Breast epithelium (tissue), 4 donors: Measurements from ENCODE around the gene COMMD8. TPM values are rescaled to one million over a fixed set of nuclear protein-coding genes. Genes with fewer than 3 reads are reported as not detected.

Experiments
- DNase-seq, 2 donors: peaks; one replicate each; pipeline ENCODE4 v3.0.0-alpha.2; 2019; ENCODE audit warnings: low spot score in 2 of 2
- H3K27ac ChIP-seq, 2 donors: fragments of 200-600 bp; sonication (generic) in 1 of 2; one replicate each; pipeline ENCODE4 v1.5.1; 2016 to 2019; ENCODE audit warnings: mild to moderate bottlenecking in 1 of 2
- H3K27me3 ChIP-seq, 2 donors: fragments of 200-600 bp; sonication (generic) in 1 of 2; one replicate each; pipeline versions ENCODE4 v1.5.1 to v1.6.0; 2017 to 2019; ENCODE audit warnings: control low read depth in 1 of 2, mild to moderate bottlenecking in 1 of 2
- H3K36me3 ChIP-seq: fragments of 200-600 bp; one replicate; pipeline ENCODE4 v1.5.1; 2019
- H3K4me1 ChIP-seq, 2 donors: fragments of 200-600 bp; sonication (generic); one replicate each; pipeline ENCODE4 v1.5.1; 2016 to 2019; ENCODE audit warnings: control low read depth in 1 of 2
- H3K4me3 ChIP-seq, 3 donors: fragments of 200-600 bp; sonication (generic); 1 replicate in 2 of 3; 2 replicates in 1 of 3; pipeline ENCODE4 v1.5.1; 2016 to 2019; ENCODE audit warnings: mild to moderate bottlenecking in 3 of 3, moderate library complexity in 2 of 3
- H3K9me3 ChIP-seq, 2 donors: fragments of 200-600 bp; sonication (generic) in 1 of 2; one replicate each; pipeline ENCODE4 v1.5.1; 2016 to 2019; ENCODE audit warnings: control low read depth in 1 of 2
- CTCF ChIP-seq, 3 donors: fragments of 450-650 bp; IDR thresholded peaks; one replicate each; pipeline ENCODE4 v1.5.1; 2016 to 2017; ENCODE audit warnings: antibody characterized with exemption in 3 of 3, mild to moderate bottlenecking in 3 of 3, moderate library complexity in 3 of 3
- POLR2A ChIP-seq: fragments of 450-650 bp; IDR thresholded peaks from one replicate; pipeline ENCODE4 v1.6.1; 2016; ENCODE audit warnings: antibody characterized with exemption, mild to moderate bottlenecking, moderate library complexity
- POLR2AphosphoS5 ChIP-seq, 3 donors: sonication (generic); formaldehyde crosslinking; IDR thresholded peaks; one replicate each; pipeline ENCODE4 v1.6.1; 2017; ENCODE audit warnings: antibody characterized with exemption in 3 of 3
- intact Hi-C: fragments of 100-400 bp; cut with DNase I; formaldehyde crosslinking; loops from one replicate; pipeline ENCODE4 v1.15.1; 2023; ENCODE audit warnings: low total_unique reads
- total RNA-seq, 3 donors: library from RNA; depleted of rRNA; stranded (reverse); fragments of >200 nt; gene quantifications; one replicate each; pipeline ENCODE4 v1.1.0, GENCODE V29; 2016

The COMMD8 gene
- 10 to 100 TPM; 11.8 to 12.8 (median 12.3) TPM for total RNA-seq

DNA sequence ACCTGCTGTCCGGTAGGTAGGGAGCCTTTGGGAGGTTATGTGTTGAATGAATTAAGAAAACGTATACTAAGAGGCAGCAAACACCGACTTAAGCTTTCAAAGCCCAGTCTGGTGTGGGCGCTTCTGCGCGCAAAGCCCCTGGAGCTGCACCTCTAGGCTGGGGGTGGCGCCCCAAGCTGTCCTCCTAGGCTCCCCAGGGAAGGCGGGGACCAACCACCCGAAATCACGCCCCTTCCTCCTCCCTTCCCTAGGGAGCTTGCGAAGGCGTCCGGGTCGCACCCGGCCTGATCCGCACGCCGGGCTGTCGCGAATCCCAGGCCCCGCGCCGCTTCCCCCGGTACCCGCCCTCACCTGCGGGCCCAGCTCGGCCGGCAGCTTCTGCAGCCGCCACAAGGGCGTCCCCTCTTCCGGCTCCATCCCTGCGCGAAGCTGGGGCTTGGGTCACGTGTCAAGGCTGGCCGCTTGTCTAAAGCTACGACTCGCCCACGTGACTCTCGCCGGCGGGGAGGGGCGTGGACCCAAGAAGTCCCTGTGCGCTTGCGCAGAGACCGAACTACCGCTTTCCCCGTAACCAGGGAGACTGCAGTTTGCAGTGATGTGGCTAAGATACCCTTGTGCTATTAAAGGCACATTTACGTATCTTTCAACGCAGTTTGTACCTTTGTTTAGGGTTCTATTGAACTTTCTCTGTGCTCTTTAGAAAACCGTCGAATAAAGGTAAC, at the start of gene COMMD8:
COMMD8 (minus strand) TSS at position 468 of the 722 bp plus-strand sequence; CDS start at position 417, 51 bp downstream.
- Histone ChIP-seq H3K4me3 (peak within 1 kb of the TSS; percentile 69 to 88 (median 73)), H3K27ac (peak within 1 kb of the TSS; percentile 80 to 88), H3K4me1 (no peaks in the 10 kb centered on the region), H3K9me3 (no peaks in the 10 kb centered on the region), H3K36me3 (no peaks in the 10 kb centered on the region), H3K27me3 (no peaks in the 10 kb centered on the region)
- intact Hi-C loops: no loop called here
- TF ChIP-seq CTCF (IDR thresholded peaks at IDR 0.05) (peak; percentile 30 to 52 (median 32)), POLR2AphosphoS5 (IDR thresholded peaks at IDR 0.05) (peak; percentile 50 to 73 (median 61)), POLR2A (no peak)
- DNase-seq: peak; percentile 94

GRCh38 chr4:47510506-47511143, 47.1 kb upstream of the COMMD8 start:
- Histone ChIP-seq H3K4me3 (no peak overlapping the region), H3K27me3 (no peaks in the 10 kb centered on the region), H3K9me3 (no peaks in the 10 kb centered on the region), H3K36me3 (peaks cover 3% of the 10 kb centered on the region), H3K4me1 (no peaks in the 10 kb centered on the region), H3K27ac (peak overlapping the region; percentile 30 to 40)
- intact Hi-C loops: no loop called here
- no peak for DNase-seq
- TF ChIP-seq POLR2A: no peak
- TF ChIP-seq CTCF (IDR thresholded peaks at IDR 0.05): peak in 1 of 3 donors; percentile 10
- no peak for TF ChIP-seq POLR2AphosphoS5 (IDR thresholded peaks at IDR 0.05)

DNA sequence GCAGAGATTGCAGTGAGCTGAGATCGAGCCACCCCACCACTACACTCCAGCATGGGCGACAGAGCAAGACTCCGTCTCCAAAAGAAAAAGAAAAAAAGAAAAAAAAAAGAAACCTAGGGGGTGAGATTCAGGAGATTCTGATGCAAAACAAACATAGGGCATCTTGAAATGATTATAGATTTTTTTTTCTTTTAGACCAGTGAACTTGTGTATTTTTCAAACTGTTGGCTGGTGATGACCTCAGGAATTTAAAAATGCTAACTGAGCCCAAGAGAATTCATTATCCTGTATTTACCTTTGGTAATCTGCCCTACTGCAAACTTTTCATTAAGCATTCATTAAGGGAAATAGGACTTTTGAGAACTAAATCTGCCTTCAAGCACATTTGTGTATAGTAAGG, 42.2 kb upstream of the COMMD8 start:
- no peak for DNase-seq
- intact Hi-C loops: no loop called here
- no peak for TF ChIP-seq POLR2A
- no peak for TF ChIP-seq POLR2AphosphoS5 (IDR thresholded peaks at IDR 0.05)
- no peak for TF ChIP-seq CTCF (IDR thresholded peaks at IDR 0.05)
- Histone ChIP-seq H3K4me1 (no peaks in the 10 kb centered on the region), H3K9me3 (no peaks in the 10 kb centered on the region), H3K4me3 (no peak overlapping the region), H3K27ac (no peak overlapping the region), H3K36me3 (no peaks in the 10 kb centered on the region), H3K27me3 (no peaks in the 10 kb centered on the region)

GRCh38 chr4:47505147-47505546, 41.6 kb upstream of the COMMD8 start:
- H3K4me3 ChIP-seq: no peak overlapping the region
- no peak for TF ChIP-seq POLR2AphosphoS5 (IDR thresholded peaks at IDR 0.05)
- no peak for TF ChIP-seq POLR2A
- no peak for TF ChIP-seq CTCF (IDR thresholded peaks at IDR 0.05)
- H3K4me1 ChIP-seq: no peaks in the 10 kb centered on the region
- no peaks in the 10 kb centered on the region for H3K27me3 ChIP-seq
- no peaks in the 10 kb centered on the region for H3K36me3 ChIP-seq
- no peak overlapping the region for H3K27ac ChIP-seq
- no peaks in the 10 kb centered on the region for H3K9me3 ChIP-seq
- intact Hi-C loops: no loop called here
- no peak for DNase-seq

DNA sequence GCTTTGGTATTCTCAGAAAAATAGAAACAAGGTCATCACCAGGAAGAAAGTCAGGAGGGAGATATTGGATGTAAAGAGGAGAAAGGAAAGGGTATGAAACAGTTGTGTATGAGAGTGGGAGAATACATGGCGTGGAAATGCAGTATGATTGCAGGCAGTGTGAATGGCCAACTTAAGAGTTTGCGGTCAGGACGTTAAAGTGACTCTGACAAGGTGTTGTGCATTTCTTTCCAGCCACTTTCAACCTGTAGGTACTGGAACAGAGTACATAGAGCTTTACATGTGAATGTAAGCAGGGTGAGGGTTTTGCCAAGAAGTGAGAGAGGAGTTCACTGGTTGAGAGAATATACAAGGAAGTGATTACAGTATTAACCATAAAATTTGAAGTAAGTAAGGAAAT, 37.3 kb upstream of the COMMD8 start:
- intact Hi-C loops: no loop called here
- Histone ChIP-seq H3K9me3 (no peaks in the 10 kb centered on the region), H3K36me3 (no peaks in the 10 kb centered on the region), H3K4me1 (no peaks in the 10 kb centered on the region), H3K27me3 (no peaks in the 10 kb centered on the region), H3K27ac (no peak overlapping the region), H3K4me3 (no peak overlapping the region)
- no peak for DNase-seq
- TF ChIP-seq POLR2A (no peak), POLR2AphosphoS5 (IDR thresholded peaks at IDR 0.05) (no peak), CTCF (IDR thresholded peaks at IDR 0.05) (no peak)
